Suprapubic skin (tissue), 3 donors: ENCODE data around the gene GBP7.

Experiments used
- CTCF ChIP-seq, 2 donors: fragments of 200-600 bp in 1 of 2; fragments of 450-650 bp in 1 of 2; sonication (generic) in 1 of 2; IDR thresholded peaks; one replicate each; pipeline ENCODE4 v1.5.1; 2016 to 2019; ENCODE audit warnings: antibody characterized with exemption in 2 of 2, mild to moderate bottlenecking in 1 of 2, moderate library complexity in 1 of 2
- EP300 ChIP-seq: sonication (generic); formaldehyde crosslinking; IDR thresholded peaks from one replicate; pipeline ENCODE4 v1.6.1; 2017; ENCODE audit warnings: antibody characterized with exemption
- POLR2A ChIP-seq, 2 donors: fragments of 450-650 bp; IDR thresholded peaks; one replicate each; pipeline ENCODE4 v1.6.1; 2017; ENCODE audit warnings: antibody characterized with exemption in 2 of 2, mild to moderate bottlenecking in 2 of 2, moderate library complexity in 2 of 2

- TF ChIP-seq CTCF (IDR thresholded peaks at IDR 0.05) (no peak), EP300 (no peak), POLR2A (IDR thresholded peaks at IDR 0.05) (no peak)
Observed at GRCh38 chr1:89206373-89206772, 30.6 kb upstream of the GBP7 start.
